HG03108 (cell line): Measurements from ENCODE around the gene PTPRCAP.
"Not testable (repeated sequence)": the region's sequence is repeated elsewhere in the genome, so short reads cannot be mapped to it uniquely, and the experiment has no call there.

ENCODE experiments used
- ATAC-seq: cut with Tn5 transposase; IDR thresholded peaks from one replicate; pipeline ENCODE4 v1.9.1; 2021; ENCODE audit warnings: moderate library complexity; ENCODE audit not compliant: unreplicated experiment

Gene PTPRCAP

DNA sequence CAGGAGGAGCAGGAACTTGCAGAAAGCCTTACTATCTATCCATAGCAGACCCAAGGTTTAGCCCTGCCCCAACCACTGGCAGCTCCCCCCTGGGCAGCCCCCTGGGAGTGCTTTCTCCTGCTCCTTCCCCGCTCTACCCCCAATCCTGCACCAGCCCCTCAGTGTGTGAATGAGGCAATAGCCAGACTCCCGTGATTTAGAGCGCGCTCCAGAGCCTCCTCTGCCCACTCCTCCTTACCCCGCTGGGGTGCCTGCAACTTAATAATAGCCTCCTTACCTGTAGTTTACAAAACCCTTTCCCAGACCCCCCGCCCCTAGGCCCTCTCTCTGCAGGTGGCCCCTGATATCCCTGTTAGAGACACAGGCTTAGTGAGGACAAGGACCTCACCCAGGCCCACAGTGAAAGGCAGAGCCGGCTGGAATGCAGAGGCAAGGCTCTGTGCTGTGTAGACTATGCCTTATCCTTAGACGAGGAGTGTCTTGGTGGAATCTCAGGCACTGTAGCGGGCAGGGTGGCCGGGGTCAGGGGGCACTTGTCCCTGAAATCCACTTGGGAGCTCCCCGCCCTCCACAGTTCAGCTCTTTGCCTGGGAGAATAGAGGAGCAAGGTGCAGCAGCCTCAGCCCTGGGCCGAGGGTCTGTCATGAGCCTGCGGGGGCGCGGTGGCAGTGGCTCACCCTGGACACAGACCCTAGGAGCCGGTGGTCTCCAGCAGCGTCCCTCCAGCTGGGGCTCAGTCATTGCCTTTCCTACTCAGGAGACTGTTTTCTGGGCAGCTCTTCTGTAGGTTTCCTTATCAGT lies 26.3 kb downstream of the PTPRCAP start:
- no peak for ATAC-seq

- ATAC-seq = no peak
Measured at GRCh38 chr11:67410369-67410831, 27.1 kb downstream of the PTPRCAP start.

DNA sequence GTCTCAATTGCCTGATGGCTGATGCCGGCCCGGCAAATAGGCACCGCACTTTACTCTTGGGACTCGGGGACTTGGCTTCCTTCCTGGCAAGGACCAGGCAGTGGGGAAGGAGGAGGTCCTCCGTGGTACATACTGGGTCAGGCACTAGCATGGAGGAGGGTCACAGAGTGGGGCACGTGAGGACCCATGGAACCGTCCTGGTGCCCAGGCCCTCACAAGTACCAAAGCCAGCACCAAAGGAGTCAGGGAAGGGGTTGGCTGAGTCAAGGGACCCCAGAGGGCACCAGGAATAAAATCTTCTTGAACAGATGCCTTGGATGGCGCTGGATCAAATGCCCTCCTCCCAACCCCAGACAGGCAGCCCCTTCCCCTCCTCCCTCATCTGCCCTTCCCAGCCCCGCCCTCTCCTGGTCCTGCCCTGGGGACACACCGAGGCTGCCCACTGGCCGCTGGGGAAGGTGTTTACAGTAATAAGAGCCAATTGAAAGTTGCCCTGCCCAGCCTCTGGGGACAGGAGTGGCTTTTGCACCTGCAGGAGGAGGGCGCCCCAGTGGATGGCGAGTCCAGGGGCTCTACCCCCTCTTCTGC lies 27.6 kb downstream of the PTPRCAP start:
- ATAC-seq = no peak

DNA sequence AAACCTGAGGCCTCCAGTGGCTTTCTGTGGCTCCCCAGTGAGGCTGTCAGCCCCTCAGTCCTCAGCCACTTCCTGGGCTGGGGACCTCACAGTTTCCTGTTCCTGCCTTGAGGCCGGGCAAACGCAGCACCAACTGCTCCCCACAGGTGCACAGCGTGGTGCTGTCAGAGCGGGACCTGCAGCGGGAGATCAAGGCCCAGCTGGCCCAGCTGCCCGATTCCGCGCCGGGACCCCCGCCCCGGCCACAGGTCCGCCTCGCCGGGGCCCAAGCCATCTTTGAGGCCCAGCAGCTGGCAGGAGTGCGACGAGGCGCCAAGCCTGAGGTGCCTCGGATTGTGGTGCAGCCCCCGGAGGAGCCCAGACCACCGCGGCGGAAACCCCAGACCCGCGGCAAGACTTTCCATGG lies 28.2 kb downstream of the PTPRCAP start:
- ATAC-seq = peak; percentile 46

DNA sequence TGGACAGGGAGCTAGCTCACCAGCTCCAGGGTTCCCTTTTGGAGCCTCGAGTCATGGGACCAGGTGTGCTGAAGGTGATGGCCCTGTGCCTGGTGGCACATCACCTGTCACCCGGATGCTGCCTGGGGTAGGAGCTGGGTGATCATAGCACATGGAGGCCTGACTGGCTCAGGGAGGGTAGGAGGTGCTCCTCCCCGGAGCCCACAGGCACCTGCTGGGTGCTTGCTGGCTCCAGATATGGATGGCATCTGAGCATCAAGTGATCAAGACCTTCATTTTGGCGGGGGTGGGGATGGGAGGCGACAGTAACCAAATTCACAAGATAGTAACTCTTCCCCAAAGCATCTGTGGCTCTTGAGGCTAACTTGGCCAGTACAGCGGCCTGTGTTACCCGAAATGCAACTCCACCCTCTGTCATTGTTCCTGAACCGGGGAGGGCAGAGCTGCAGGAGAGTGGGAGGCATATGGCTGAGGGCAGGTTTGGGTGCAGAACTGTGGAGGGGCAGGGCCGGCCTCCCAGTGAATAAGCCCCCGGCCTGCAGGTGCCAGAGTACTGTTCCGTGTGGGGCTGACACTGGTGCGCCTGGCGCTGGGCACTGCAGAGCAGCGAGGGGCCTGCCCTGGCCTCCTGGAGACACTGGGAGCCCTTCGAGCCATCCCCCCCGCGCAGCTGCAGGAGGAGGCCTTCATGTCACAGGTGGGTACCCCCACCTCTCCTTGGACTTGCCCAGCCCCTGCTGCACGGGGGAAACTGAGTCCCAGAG lies 28.9 kb downstream of the PTPRCAP start:
- ATAC-seq = no peak

DNA sequence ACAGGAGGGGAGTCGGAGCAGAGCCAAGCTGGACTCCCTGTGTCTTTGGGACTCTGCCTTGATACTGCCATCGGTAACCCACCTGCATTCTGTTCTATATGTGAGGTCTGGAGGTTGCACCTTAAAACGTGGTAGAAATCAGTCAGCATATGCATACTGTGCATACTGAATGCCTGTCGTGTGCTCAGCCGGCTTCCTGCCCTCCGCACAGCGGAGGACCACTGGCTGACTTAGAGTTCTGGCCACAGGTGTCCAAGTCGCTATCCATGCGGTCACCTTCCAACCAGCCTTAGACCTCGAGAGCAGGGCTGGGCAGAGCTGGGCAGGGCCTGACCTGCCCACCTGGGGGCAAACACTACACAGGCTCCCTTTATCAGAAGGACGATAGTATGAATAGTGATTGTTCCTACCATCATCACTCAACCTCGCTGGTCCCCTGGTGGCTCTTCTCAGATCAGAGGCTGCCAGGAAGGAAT lies 29.8 kb downstream of the PTPRCAP start:
- no peak for ATAC-seq

DNA sequence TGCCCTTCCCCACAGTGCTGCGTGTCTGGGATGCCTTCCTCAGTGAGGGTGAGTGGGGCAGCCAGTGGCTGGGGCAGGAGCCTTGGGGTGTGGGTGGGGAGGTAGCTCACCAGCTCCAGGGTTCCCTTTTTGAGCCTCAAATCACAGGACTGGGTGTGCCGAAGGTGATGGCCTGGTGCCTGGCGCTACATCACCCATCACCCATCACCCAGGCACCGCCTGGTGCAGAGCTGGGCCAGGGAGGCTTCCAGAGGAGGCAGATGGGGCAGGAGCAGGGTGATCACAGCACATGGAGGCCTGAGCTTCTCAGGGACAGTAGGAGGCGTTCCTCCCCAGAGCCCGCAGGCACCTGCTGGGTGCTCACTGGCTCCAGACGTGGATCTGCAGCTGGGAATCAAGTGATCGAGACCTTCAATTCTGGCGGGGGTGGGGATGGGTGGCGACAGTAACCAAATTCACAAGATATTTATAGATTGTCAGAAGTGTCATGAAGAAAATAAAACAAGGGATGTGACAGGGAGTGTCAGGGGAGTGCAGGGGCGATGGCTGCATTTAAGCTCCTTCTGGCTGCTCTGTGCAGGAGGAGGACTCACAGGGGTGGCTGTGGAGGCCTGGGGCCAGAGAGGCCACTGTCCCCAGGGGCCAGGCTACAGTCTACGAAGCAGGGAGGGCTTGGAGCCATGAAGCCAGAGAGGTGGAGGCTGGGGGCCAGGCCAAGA lies 30.4 kb downstream of the PTPRCAP start:
- ATAC-seq = no peak

GRCh38 chr11:67406420-67406968 lies 31.0 kb downstream of the PTPRCAP start:
- no peak for ATAC-seq

DNA sequence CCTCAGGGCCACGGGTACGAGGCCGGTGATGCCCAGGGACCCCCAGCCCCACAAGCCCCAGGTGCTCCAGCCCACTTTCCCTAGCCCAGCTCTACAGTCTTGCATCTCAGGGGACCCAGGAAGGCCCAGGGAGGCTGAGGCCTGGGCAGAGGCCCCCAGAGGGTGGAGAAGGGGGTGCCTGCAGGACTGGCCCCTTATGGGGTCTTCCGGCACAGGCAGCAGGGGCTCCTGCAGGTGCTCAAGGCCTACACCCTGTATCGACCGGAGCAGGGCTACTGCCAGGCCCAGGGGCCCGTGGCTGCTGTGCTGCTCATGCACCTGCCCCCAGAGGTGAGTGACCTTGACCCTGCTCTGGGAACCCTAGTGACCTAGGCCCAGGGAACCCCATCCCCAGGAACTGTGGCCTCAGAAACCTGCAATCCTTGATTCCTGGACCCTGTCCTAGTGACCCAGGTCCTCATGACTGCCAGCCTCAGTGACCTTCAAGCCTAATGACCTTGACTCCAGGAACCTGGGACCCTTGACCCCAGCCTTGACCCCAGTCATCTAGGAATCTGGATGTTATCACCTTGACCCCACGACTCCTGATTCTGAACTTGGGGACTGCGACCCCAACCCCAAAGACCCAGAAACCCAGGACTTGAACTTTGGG lies 31.7 kb downstream of the PTPRCAP start:
- ATAC-seq = no peak

DNA sequence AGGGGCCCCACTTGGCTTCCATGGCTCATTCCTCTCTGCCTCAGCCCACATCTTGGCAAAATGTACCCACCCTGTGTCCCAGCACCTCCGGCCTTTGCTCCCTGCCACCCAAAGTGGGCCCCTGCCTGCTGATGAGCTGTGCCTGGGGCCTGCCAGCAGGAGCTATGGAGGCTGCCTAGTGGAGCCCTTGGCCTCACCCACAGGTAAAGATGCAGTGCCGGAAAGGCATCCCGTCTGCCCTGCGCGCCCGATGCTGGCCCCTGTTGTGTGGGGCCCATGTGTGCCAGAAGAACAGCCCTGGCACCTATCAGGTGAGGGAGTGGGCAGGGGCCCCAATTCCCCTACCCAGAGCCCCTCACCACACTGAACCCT lies 32.3 kb downstream of the PTPRCAP start:
- ATAC-seq = no peak

- ATAC-seq = no peak
Measured at GRCh38 chr11:67404515-67405195, 32.8 kb downstream of the PTPRCAP start.

DNA sequence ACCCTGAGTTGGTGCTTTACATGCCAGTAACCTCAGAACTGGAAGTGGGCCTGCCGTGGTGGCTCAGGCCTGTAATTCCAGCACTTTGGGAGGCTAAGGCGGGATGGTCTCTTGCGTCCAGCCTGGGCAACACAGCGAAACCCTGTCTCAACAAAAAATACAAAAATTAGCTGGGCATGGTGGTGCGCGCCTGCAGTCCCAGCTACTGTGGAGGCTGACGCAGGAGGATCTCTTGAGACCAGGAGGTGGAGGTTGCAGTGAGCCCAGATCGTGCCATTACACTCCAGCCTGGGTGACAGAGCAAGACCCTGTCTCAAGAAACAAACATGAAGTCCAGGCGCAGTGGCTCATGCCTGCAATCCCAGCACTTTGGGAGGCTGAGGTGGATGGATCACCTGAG lies 34.4 kb downstream of the PTPRCAP start:
- not testable (repeated sequence) for ATAC-seq

- ATAC-seq = not testable (repeated sequence)
Measured at GRCh38 chr11:67402192-67402839, 35.2 kb downstream of the PTPRCAP start.

DNA sequence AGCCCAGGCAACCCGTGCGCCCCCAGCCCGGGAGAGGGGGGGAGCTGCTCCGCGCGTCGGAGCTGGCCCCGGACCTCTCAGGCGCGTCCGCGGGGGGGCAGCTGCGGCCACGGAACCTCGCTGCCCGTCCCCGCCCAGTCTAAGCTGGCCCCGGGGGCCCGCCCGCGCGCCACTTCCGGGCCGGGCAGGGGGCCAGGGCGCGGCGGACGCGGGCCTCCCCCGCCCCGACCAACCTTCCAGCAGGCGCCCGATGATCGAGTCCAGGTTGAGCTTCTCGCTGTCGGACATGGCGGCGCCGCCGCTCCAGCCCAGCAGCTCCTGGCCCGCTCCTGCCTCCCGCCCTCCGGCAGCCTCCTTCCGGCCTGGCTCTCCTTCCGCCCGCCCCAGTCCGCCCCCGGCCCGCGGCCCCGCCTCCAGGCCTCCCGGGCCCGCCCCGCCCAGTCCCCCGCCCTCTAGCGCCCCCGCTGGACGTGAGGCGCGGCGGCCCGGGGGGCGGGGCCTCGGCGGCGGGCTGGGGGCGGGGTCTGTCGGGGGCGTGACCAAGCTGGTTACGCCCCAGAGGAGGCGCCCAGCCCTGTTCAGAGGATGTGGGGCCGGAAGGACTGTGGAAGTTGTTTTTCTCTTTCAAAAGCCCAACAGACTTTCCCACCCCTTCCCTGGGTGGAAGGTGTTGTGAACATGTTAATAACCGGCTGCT lies 35.8 kb downstream of the PTPRCAP start, which contains the start of gene PPP1CA:
Gene PPP1CA (minus strand): TSS at position 364 of the 697 bp plus-strand sequence. CDS start 76 bp downstream, at position 288.
- peak; percentile 56 for ATAC-seq

DNA sequence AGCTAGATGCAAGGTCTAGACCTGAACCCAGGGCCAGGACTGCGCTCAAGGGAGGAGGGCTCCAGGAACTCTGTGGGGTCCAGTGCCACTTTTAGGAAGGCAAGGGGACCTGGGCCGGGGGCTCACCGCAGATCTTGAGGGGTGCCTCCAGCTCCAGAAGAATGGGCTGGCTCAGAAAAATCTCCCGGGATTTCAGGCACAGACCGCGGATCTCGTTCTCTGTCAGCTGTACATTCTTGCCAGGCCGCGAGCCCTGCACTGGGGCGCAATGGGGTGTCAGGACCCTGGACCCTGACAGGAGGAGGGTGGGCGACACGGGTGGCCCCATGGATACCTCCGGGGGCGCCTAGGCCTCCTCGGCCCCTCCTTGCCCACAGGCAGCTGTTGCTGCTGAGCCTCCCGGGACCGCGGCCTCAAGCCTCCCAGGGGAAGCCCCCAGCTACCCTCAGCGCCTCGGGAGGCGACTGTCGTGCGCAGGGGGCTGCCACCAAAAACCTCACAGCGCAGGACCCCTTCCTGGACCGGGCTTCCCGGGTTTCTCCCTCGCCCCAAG lies 36.5 kb downstream of the PTPRCAP start:
- ATAC-seq = peak; percentile 1

DNA sequence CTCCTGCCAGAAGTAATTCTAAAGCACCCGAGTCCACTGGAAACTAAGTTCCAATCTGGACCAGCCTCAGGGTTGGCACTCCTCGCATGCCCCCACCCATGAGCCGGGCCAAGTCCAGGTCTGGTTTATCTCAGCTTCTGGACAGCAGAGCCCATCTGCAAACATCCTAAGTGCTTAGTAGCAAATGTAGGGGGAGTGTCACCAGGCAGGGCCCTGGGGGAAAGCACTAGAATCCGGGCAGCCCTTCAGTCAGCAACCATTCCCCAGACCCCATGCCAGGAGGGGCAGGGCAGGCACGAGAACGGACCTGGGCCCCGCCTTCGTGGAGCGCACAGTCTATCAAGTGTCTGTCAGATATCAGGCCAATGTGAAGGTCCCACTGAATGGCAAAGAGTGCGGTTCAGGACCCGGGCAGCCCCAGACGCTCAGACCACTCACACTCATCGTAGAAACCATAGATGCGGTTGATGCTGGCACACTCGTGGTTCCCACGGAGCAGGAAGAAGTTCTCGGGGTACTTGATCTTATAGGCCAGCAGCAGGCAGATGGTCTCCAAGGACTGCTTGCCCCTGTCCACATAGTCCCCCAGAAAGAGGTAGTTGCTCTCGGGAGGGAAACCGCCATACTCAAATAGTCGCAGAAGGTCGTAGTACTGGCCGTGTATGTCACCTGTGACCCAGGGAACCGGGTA lies 37.1 kb downstream of the PTPRCAP start:
- ATAC-seq = no peak
